Activated CD4-positive, alpha-beta T cell treated with anti-CD3 and anti-CD28 coated beads, Interleukin-2, amount 10 ng/mL, durations not matched to agents 7 days and 5 days (primary cell): ENCODE measurements around the gene RANBP3. TPM values are rescaled to one million over a fixed set of nuclear protein-coding genes. Genes with fewer than 3 reads are reported as not detected.
"Not testable (repeated sequence)": the region's sequence is repeated elsewhere in the genome, so short reads cannot be mapped to it uniquely, and the experiment has no call there.

ENCODE experiments used
- CTCF ChIA-PET: fragments of 350-600 bp; sonication (Branson Sonifier 250); formaldehyde crosslinking; loops from one replicate; lab custom pipeline; 2021; ENCODE audit warnings: antibody characterized with exemption; lab: Charles Lee
- POLR2A ChIA-PET: fragments of 350-600 bp; sonication (Branson Sonifier 250); formaldehyde crosslinking; loops from one replicate; lab custom pipeline; 2021; ENCODE audit warnings: antibody characterized with exemption; lab: Charles Lee
- DNase-seq: peaks from one replicate; pipeline ENCODE4 v3.0.0-alpha.2; 2020
- H3K27ac Mint-ChIP-seq: one replicate; pipeline ENCODE4 v1.8.0; 2021; ENCODE audit warnings: mild to moderate bottlenecking, moderate library complexity, mixed read lengths
- H3K27me3 Mint-ChIP-seq: one replicate; pipeline ENCODE4 v1.8.0; 2021; ENCODE audit warnings: mixed read lengths
- H3K36me3 Mint-ChIP-seq: one replicate; pipeline ENCODE4 v1.8.0; 2021; ENCODE audit warnings: low read depth, mixed read lengths
- H3K4me1 Mint-ChIP-seq: one replicate; pipeline ENCODE4 v1.8.0; 2021; ENCODE audit warnings: mixed read lengths
- H3K4me3 Mint-ChIP-seq: one replicate; pipeline ENCODE4 v1.8.0; 2021; ENCODE audit warnings: mild to moderate bottlenecking, moderate library complexity, mixed read lengths
- H3K9me3 Mint-ChIP-seq: one replicate; pipeline ENCODE4 v1.8.0; 2021; ENCODE audit warnings: mixed read lengths
- total RNA-seq, 2 experiments: library from RNA; stranded (reverse); gene quantifications; one replicate each; pipeline ENCODE4 v1.2.3, GENCODE V29; 2021

RANBP3 gene
- total RNA-seq, 2 experiments from 2014 or later, result 97.4 to 98.0 TPM

DNA sequence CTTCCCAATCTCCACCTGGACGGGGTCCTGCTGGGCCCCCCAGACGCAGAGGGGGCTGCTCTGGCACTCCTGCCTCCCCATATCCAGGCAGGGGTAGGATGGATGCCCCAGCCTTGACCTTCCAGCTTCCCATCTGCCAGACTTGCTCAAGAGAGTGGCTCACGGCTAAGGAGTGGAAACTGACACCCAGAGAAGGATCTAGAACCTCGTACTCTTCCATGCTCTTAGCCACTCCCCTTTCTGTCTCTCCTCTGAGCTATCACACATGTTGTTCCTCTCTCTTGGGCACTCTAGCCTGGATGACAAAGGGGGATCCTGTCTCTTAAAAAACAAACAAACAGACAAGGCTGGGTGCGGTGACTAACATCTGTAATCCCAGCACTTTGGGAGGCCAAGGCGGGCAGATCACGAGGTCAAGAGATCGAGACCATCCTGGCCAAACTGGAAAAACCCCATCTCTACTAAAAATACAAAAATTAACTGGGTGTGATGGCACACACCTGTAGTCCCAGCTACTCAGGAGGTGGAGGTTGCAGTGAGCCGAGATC, 95.4 kb downstream of the RANBP3 start:
- H3K4me1 Mint-ChIP-seq, result no peaks in the 10 kb centered on the region
- H3K9me3 Mint-ChIP-seq, result no peaks in the 10 kb centered on the region
- H3K27me3 Mint-ChIP-seq, result peaks cover 2% of the 10 kb centered on the region
- H3K27ac Mint-ChIP-seq, result no peak overlapping the region
- ChIA-PET CTCF (interaction anchor here (0.7 to 1.5 kb wide), 2 partner anchors 8 to 79 kb away, joined by 3 read pairs; no protein-coding TSS in a partner anchor), POLR2A (no interaction called here)
- no peak overlapping the region for H3K4me3 Mint-ChIP-seq
- no peaks in the 10 kb centered on the region for H3K36me3 Mint-ChIP-seq
- DNase-seq, result no peak

DNA sequence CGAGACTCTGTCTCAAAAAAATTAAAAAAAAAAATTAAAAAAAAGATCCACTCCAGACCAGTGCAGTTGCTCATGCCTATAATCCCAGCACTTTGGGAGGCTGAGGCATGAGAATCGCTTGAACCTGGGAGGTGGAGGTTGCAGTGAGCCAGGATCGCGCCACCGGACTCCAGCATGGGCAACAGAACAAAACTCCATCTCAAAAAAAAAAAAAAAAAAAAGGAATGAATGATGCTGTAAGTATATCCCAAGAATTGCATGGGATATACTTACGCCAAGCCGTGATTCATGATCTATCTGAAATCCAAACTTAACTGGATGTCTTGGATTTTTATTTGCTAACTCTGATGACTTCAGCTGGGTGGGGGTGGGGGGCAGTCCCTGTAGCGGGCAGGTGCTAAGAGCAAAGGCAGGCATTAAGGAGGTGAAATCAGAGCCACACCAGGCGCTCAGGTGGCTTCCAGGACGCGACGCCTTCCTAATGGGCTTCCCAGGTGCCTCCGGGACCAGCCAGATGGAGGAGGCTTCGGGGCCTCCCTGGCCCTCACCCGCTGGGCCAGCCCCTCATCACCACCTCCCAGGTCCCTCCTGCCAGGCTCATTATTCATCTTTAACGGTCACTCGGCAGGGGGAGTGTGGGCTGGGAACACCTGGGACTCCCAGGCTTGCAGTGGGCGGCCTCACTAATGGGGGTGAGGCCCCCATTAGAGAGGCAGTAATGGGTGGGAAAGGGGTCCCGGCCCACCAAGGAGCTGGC, 96.2 kb downstream of the RANBP3 start:
- no peaks in the 10 kb centered on the region for H3K4me1 Mint-ChIP-seq
- peaks cover 2% of the 10 kb centered on the region for H3K27me3 Mint-ChIP-seq
- DNase-seq, result no peak
- no peaks in the 10 kb centered on the region for H3K9me3 Mint-ChIP-seq
- ChIA-PET POLR2A (no interaction called here), CTCF (interaction anchor here (1.5 kb wide), 1 partner anchor 78 kb away, joined by 3 read pairs; no protein-coding TSS in a partner anchor)
- H3K27ac Mint-ChIP-seq, result no peak overlapping the region
- no peaks in the 10 kb centered on the region for H3K36me3 Mint-ChIP-seq
- H3K4me3 Mint-ChIP-seq, result no peak overlapping the region

DNA sequence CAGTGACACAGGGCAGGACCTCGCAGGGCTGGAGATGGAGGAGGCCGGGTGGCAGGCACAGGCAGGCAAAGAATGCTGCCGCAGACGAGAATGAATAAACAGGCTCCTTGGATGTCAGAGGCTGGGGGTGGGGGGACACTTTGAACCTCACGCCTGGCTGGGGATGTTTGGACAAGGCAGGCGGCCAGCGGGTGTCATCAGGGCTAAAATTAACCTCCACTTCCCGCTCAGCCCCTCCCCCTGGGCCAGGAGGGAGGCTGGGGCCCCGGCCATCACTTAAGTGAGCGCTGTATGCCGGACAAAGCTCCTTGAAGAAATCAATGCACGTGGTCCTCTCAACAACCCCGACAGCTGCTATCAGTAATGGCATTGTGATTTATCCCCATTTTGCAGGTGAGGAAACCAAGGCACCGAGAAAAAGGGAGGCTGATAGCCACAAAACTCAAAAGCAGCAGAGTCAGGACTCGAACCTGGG, 97.3 kb downstream of the RANBP3 start:
- Mint-ChIP-seq H3K4me3 (no peak overlapping the region), H3K9me3 (no peaks in the 10 kb centered on the region)
- no peak for DNase-seq

DNA sequence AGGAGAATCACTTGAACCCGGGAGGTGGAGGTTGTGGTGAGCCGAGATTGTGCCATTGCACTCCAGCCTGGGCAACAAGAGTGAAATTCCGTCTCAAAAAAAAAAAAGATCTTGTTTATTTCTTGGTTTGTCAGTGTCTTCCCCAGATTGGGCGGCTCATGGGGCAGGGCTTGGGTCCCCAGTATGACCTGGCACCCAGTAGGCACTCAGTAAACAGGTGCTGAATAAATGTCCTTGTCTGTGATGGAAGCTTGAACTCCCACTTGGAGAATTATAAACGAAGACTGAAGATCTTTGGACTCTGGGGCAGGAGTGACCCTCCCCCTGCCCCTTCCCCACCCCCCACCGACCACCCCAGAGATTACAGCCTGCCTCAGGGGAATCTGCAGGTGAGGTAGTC, 97.7 kb downstream of the RANBP3 start:
- POLR2A ChIA-PET, result no interaction called here
- H3K4me1 Mint-ChIP-seq, result no peaks in the 10 kb centered on the region
- H3K27ac Mint-ChIP-seq, result no peak overlapping the region
- H3K27me3 Mint-ChIP-seq, result peaks cover 2% of the 10 kb centered on the region
- no peaks in the 10 kb centered on the region for H3K36me3 Mint-ChIP-seq
- no peak for DNase-seq
- no peak overlapping the region for H3K4me3 Mint-ChIP-seq
- no peaks in the 10 kb centered on the region for H3K9me3 Mint-ChIP-seq
- CTCF ChIA-PET, result interaction anchor here (0.8 kb wide), 1 partner anchor 11 kb away, joined by 8 read pairs; no protein-coding TSS in a partner anchor

More for the DNA sequence above, 97.3 kb downstream of the RANBP3 start:
- no peaks in the 10 kb centered on the region for H3K36me3 Mint-ChIP-seq
- H3K27me3 Mint-ChIP-seq, result peaks cover 2% of the 10 kb centered on the region
- H3K27ac Mint-ChIP-seq, result no peak overlapping the region
- POLR2A ChIA-PET, result no interaction called here
- CTCF ChIA-PET, result interaction anchor here (0.8 kb wide), 1 partner anchor 10 kb away, joined by 8 read pairs; no protein-coding TSS in a partner anchor
- H3K4me1 Mint-ChIP-seq, result no peaks in the 10 kb centered on the region

DNA sequence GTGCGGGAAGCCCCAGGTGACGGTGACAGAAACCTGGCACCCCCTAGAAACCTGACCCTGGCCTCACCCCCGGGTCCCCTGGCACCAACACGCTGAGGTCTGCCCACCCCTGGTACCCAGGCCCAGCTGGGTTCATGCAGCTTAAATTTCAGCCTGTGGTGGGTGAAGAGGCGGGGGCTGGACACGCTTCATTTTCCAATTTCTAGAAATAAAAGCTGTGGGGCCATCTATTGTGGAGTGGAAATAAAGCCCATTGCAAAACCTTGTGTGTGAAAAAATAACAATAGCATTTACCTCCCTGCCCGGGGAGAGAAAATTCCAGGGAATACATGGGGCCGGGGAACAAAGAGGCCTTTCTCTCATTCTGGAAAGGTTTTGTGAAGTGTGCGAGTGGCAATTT, 100.1 kb downstream of the RANBP3 start:
- Mint-ChIP-seq H3K27me3 (peaks cover 2% of the 10 kb centered on the region), H3K27ac (no peak overlapping the region), H3K4me1 (no peaks in the 10 kb centered on the region), H3K9me3 (no peaks in the 10 kb centered on the region), H3K36me3 (no peaks in the 10 kb centered on the region), H3K4me3 (no peak overlapping the region)
- ChIA-PET CTCF (no interaction called here), POLR2A (no interaction called here)
- no peak for DNase-seq

DNA sequence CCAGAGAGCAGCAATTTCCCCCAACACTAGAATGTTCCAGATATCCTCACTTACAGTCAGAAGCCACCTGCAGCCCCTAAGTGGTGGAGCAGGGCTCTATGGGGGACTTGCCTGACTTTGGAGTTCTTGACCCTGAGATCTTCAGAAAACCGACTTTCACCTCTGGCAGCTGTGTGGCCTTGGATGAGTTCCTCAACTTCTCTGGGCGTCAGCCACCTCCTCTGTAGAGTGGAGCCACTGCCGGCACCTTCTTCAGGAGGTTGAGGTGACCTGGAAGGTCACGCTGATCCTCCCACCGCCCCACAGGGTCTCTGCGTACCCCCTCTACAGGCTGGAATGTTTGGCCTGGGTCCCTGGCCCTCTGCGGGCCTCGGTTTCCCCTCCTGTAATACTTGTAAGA, 100.5 kb downstream of the RANBP3 start:
- H3K36me3 Mint-ChIP-seq, result no peaks in the 10 kb centered on the region
- H3K27me3 Mint-ChIP-seq, result peaks cover 2% of the 10 kb centered on the region
- ChIA-PET CTCF (interaction anchor here (2.0 kb wide), 1 partner anchor 74 kb away, joined by 7 read pairs; no protein-coding TSS in a partner anchor), POLR2A (no interaction called here)
- H3K9me3 Mint-ChIP-seq, result no peaks in the 10 kb centered on the region
- H3K27ac Mint-ChIP-seq, result no peak overlapping the region
- H3K4me1 Mint-ChIP-seq, result no peaks in the 10 kb centered on the region
- no peak overlapping the region for H3K4me3 Mint-ChIP-seq
- DNase-seq, result no peak

DNA sequence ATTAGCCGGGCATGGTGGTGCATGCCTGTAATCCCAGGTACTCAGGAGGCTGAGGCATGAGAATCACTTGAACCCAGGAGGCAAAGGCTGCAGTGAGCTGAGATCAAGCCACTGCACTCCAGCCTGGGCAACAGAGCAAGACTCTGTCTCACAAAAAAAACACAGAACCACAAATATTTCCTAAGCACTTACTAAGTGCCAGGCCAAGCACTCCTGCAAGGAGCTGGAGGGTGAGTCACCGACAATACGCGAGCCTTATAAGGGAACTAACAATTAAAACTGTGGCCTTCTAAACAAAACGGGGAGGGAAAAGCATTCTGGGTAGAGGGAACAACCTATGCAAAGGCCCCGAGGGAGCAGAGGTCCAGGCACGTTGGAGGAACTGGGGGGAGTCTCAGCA, 103.4 kb downstream of the RANBP3 start:
- not testable (repeated sequence) for H3K4me1 Mint-ChIP-seq, H3K9me3 Mint-ChIP-seq, H3K4me3 Mint-ChIP-seq, DNase-seq, H3K27me3 Mint-ChIP-seq, H3K36me3 Mint-ChIP-seq, H3K27ac Mint-ChIP-seq
- CTCF ChIA-PET, result interaction anchor here (0.6 to 1.3 kb wide), 2 partner anchors 8 to 46 kb away, joined by 3 read pairs; no protein-coding TSS in a partner anchor
- POLR2A ChIA-PET, result interaction anchor here (0.6 kb wide), 1 partner anchor 70 kb away, joined by 5 read pairs; the partner anchor contains the start of gene NRTN

DNA sequence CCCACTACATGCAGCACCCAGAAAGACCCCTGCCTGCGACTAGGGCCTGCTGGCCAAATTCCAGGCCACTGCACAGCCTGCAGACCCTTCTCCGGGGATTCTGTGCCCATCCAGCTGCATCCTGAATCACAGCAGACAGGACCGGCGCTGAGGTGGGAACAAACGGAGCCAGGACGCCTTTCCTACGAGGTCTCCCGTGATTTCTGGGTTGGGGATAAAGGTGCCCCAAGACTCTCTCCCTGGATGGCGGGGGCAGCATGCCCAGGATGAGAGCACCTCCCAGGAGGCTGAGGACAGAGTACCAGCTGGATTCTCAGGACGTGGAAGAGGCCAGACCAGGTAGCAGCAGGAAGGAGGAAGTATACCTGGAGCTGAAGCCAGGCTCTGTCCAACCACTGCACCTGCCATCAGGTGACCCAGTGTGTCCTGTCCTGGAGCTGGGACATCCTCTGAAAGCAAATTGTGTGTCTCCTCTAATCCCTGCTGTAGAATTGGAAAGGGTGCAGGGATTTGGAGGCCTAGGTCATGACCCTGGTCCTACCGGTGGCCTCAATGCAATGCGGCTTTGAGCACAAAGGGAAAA, 104.2 kb downstream of the RANBP3 start:
- no peaks in the 10 kb centered on the region for H3K27me3 Mint-ChIP-seq
- no peak for DNase-seq
- ChIA-PET POLR2A (no interaction called here), CTCF (interaction anchor here (1.3 kb wide), 1 partner anchor 9 kb away, joined by 3 read pairs; no protein-coding TSS in a partner anchor)
- H3K4me3 Mint-ChIP-seq, result no peak overlapping the region
- no peak overlapping the region for H3K27ac Mint-ChIP-seq
- no peaks in the 10 kb centered on the region for H3K9me3 Mint-ChIP-seq
- H3K4me1 Mint-ChIP-seq, result no peaks in the 10 kb centered on the region
- no peaks in the 10 kb centered on the region for H3K36me3 Mint-ChIP-seq

DNA sequence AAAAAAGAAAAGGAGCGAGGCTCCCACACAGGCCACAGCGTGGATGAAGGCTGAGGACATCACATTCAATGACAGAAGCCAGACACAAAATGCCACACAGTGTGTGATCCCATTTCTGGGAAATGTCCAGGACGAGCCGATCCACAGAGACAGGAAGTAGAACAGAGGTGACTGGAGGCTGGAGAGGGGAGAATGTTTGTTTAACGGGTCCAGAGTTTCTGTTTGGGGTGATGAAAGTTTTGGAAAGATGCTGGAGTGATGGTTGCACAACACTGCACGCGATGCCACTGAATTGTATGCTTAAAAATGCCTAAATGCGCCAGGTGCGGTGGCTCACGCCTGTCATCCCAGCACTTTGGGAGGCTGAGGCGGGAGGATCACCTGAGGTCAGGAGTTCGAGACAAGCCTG, 107.0 kb downstream of the RANBP3 start:
- Mint-ChIP-seq H3K9me3 (no peaks in the 10 kb centered on the region), H3K36me3 (no peaks in the 10 kb centered on the region), H3K4me1 (no peaks in the 10 kb centered on the region), H3K4me3 (no peak overlapping the region), H3K27ac (no peak overlapping the region), H3K27me3 (no peaks in the 10 kb centered on the region)
- DNase-seq, result no peak
- ChIA-PET CTCF (interaction anchor here (0.7 to 1.0 kb wide), 2 partner anchors 14 to 151 kb away, joined by 3 to 6 read pairs; no protein-coding TSS in a partner anchor), POLR2A (no interaction called here)

DNA sequence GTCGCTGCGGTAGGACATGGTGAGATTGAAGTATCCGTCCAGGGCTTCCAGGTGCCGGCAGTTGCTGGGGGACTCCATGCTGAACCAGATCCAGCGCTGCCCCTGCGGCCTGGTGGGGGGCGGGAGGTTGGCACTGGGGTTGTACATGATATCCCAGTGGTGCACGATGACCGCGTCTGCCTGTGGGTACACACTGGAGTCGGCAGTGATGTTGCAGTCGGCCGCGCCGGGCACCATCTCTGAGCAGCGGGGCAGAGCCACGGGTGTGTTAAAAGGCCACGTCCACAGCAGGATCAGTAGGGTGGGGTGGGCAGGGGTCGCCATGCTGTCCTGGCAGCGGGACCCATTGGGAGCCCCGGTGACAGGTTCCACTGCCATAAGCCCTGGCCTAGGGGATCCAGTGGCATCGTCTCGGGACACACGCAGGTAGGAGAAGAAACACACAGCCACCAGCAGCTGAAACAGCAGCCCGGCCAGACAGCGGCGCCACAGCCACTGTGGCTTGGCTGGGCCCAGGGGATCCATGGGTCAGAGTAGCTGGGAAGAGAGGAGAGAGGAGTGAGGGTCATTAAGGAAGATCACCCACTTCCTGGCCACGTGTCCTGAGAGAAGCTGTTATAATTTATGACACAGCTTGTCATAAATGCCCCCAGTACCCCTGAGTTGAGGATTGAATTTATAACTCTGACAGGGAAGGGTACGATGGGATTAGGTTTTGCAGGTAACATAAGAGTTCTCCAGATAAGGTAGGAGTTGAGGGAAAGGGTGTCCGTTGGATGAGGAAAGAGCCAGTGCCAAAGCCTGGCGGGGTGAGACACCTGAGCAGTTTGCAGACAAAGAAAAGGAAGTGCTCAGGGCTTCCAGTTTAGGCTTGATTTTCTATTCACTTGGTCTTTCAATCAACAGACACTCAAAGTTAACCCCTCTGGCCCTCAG, 110.5 kb downstream of the RANBP3 start:
- ChIA-PET POLR2A (no interaction called here), CTCF (no interaction called here)
- Mint-ChIP-seq H3K36me3 (no peaks in the 10 kb centered on the region), H3K4me1 (no peaks in the 10 kb centered on the region), H3K27ac (no peak overlapping the region), H3K27me3 (no peaks in the 10 kb centered on the region), H3K9me3 (no peaks in the 10 kb centered on the region), H3K4me3 (no peak overlapping the region)
- no peak for DNase-seq
